Effector CD4-positive, alpha-beta T cell (primary cell): ENCODE results near the gene FAM151B.

Source experiments
- DNase-seq: peaks from one replicate; pipeline ENCODE4 v3.0.0-alpha.2; 2020

FAM151B gene

DNA sequence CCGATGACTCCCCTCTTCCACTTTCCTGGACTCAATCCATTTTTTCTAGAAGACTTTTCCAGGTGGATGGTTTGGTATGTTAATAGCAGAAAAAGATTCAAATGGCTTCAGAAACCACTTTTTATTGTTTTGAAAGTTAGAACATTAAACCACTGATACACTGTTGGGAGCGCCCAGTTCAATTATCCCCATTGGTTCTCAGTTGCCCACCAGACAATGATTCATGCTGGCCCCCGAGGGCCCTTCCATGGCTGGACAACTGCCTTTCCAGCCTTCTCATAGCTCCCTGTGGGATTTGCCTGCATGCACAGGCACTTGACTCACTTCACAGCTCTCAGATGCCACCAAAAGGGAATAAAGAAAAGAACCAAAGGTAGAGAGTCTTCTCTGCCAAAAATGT, 103.5 kb downstream of the FAM151B start:
- DNase-seq, result no peak

DNA sequence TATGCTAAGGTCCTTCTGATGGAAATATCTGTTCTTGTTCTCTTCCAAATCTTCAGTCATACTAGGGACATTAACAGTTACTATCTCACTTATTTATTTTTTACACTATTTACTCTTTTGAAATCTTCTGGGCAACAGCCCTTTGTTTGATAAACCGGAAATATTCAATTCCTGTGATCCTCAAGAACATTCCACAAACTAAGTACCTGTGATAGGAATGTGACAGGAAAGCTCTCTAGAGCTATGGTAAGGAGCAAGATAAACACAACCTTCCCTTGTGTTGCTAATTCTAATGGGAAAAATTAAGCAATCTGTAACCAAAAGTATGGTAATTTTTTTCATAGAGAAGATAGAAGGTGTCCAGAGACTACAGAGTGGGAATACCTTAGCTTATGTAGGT, 104.2 kb downstream of the FAM151B start:
- no peak for DNase-seq
